Tibial nerve (tissue), 4 donors: ENCODE results near the gene DNAJC6. TPM values are rescaled to one million over a fixed set of nuclear protein-coding genes. Genes with fewer than 3 reads are reported as not detected.

ENCODE experiments used
- DNase-seq, 2 donors: peaks; one replicate each; pipeline ENCODE4 v3.0.0-alpha.2; 2019; ENCODE audit warnings: low spot score in 2 of 2
- H3K27ac ChIP-seq, 4 donors: fragments of 200-600 bp; sonication (generic) in 3 of 4; one replicate each; pipeline ENCODE4 v1.5.1; 2017 to 2019; ENCODE audit warnings: mild to moderate bottlenecking in 1 of 4
- H3K27me3 ChIP-seq, 2 donors: fragments of 200-600 bp; sonication (generic) in 1 of 2; one replicate each; pipeline versions ENCODE4 v1.5.1 to v1.6.0; 2017 to 2019
- H3K36me3 ChIP-seq, 3 donors: fragments of 200-600 bp; sonication (generic); one replicate each; pipeline ENCODE4 v1.5.1; 2018 to 2019
- H3K4me1 ChIP-seq, 4 donors: fragments of 200-600 bp; sonication (generic) in 3 of 4; one replicate each; pipeline ENCODE4 v1.5.1; 2017 to 2019
- H3K4me3 ChIP-seq, 4 donors: fragments of 200-600 bp; sonication (generic) in 3 of 4; one replicate each; pipeline ENCODE4 v1.5.1; 2017 to 2019; ENCODE audit warnings: mild to moderate bottlenecking in 1 of 4, moderate library complexity in 1 of 4
- H3K9me3 ChIP-seq, 4 donors: fragments of 200-600 bp; sonication (generic) in 3 of 4; one replicate each; pipeline ENCODE4 v1.5.1; 2017 to 2019
- EP300 ChIP-seq, 2 donors: sonication (generic); formaldehyde crosslinking; IDR thresholded peaks; one replicate each; pipeline ENCODE4 v1.6.1; 2017; ENCODE audit warnings: antibody characterized with exemption in 2 of 2, mild to moderate bottlenecking in 1 of 2
- POLR2A ChIP-seq, 2 donors: fragments of 450-650 bp; IDR thresholded peaks; one replicate each; pipeline ENCODE4 v1.6.1; 2017; ENCODE audit warnings: antibody characterized with exemption in 2 of 2, mild to moderate bottlenecking in 2 of 2, moderate library complexity in 2 of 2
- WGBS, 2 donors: methylation state at CpG; one replicate each; pipeline ENCODE4 v1.1.5; 2018; 5-methylcytosine and 5-hydroxymethylcytosine counted together
- total RNA-seq, 4 donors: library from RNA; depleted of rRNA; stranded (reverse); fragments of >200 nt; gene quantifications; one replicate each; pipeline ENCODE4 v1.1.0, GENCODE V29; 2016
- TF ChIP-seq, protein P1 (sequence below), 5 experiments: fragments of 200-600 bp in 3 of 5; fragments of 450-650 bp in 2 of 5; sonication (generic) in 3 of 5; IDR thresholded peaks; one replicate each; pipeline ENCODE4 v1.5.1; 2016 to 2019; ENCODE audit warnings: antibody characterized with exemption in 5 of 5, mild to moderate bottlenecking in 3 of 5, moderate library complexity in 2 of 5

DNAJC6 gene
- total RNA-seq, 4 donors from 2014 or later: 11.4 to 19.2 (median 16.9) TPM

DNA sequence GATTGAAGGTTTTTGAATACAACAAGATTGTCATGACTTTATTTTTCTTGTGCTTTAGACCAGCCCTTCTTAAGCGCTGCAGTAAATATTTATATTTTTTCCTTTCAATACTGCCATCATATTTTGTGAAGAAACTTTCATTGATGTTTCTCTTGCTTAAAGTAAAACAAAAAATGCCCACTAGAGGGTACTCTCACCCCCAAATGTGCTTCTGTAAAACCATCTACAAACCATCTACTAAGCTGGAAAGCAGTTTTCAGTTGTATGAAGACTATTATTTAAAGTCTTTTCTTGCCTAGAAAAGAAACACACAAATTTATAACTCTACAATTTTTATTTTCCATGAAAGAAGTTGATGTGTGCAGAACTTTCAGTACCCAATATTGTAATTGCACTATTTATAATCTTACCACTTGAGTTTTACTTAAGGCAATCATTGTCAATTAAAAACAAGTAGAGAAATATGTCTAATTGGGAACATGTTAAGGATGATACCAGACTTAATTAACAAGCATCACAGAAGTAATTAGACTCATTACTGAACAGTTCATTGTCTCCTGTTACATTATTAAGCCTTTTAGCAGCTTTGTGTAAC, 121.9 kb downstream of the DNAJC6 start:
- Histone ChIP-seq H3K36me3 (peaks cover 0 to 60% (median 0%) of the 10 kb centered on the region in 3 donors), H3K9me3 (no peaks in the 10 kb centered on the region), H3K4me1 (peaks cover 0 to 40% (median 3%) of the 10 kb centered on the region in 4 donors), H3K27ac (peak overlapping the region in 2 of 4 donors; percentile 52 to 54), H3K27me3 (no peaks in the 10 kb centered on the region), H3K4me3 (no peak overlapping the region)
- DNase-seq: peak in 1 of 2 donors; percentile 21
- WGBS, 2 donors: 0 to 51% methylated on average over 1 of the region's 1 CpG
- TF ChIP-seq EP300 (IDR thresholded peaks at IDR 0.05): no peak
- TF ChIP-seq, protein P1, sequence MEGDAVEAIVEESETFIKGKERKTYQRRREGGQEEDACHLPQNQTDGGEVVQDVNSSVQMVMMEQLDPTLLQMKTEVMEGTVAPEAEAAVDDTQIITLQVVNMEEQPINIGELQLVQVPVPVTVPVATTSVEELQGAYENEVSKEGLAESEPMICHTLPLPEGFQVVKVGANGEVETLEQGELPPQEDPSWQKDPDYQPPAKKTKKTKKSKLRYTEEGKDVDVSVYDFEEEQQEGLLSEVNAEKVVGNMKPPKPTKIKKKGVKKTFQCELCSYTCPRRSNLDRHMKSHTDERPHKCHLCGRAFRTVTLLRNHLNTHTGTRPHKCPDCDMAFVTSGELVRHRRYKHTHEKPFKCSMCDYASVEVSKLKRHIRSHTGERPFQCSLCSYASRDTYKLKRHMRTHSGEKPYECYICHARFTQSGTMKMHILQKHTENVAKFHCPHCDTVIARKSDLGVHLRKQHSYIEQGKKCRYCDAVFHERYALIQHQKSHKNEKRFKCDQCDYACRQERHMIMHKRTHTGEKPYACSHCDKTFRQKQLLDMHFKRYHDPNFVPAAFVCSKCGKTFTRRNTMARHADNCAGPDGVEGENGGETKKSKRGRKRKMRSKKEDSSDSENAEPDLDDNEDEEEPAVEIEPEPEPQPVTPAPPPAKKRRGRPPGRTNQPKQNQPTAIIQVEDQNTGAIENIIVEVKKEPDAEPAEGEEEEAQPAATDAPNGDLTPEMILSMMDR (IDR thresholded peaks at IDR 0.05): peak; percentile 53 to 59 (median 56)

DNA sequence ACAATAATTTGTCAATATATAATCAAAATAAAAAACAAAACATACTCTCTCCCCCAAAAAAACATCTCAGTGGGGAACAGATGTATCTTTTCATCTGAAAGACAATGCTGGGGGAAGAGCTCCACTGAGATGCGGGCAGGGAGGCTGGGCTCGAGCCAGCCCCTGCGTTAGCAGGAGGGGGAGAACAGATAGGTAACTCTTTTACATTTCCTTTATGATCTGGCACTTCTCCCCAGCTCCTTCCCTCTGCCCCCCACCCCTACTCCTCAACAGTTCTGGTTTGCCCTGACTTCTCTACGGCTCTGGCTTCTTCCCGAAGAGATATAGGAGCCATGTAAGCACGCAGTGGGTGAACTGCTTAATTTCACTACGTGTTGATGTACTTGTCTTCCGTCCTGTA, 123.6 kb downstream of the DNAJC6 start:
- H3K27ac ChIP-seq: no peak overlapping the region
- 74 to 76% methylated on average over 8 of the region's 8 CpGs for WGBS, 2 donors
- H3K4me1 ChIP-seq: peaks cover 0 to 39% (median 3%) of the 10 kb centered on the region in 4 donors
- TF ChIP-seq, protein P1 (IDR thresholded peaks at IDR 0.05): no peak
- no peak for TF ChIP-seq POLR2A (IDR thresholded peaks at IDR 0.05)
- TF ChIP-seq EP300 (IDR thresholded peaks at IDR 0.05): no peak
- no peak overlapping the region for H3K4me3 ChIP-seq
- H3K27me3 ChIP-seq: no peaks in the 10 kb centered on the region
- DNase-seq: no peak
- H3K36me3 ChIP-seq: peaks cover 0 to 50% (median 0%) of the 10 kb centered on the region in 3 donors
- H3K9me3 ChIP-seq: no peaks in the 10 kb centered on the region

DNA sequence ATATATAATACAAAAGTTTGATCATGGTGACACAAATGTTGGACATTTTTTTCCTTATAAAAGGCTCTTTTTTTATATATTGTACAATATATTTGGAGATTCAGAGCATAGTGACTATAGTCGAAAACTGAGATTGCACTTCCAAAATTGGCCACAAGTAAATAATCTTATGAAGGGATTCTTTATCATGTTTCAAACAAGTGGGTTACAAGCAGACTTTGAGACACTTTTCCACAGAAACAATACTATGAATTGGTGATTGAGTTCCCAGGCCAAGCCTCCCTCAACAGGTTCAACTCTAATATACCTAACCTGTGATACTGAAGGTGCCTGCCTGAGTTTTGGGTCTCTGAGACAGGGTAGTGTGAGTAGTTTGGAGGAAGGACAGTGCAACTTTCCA, 124.9 kb downstream of the DNAJC6 start:
- Histone ChIP-seq H3K36me3 (peaks cover 0 to 41% (median 0%) of the 10 kb centered on the region in 3 donors), H3K4me1 (peaks cover 0 to 31% (median 3%) of the 10 kb centered on the region in 4 donors), H3K27me3 (no peaks in the 10 kb centered on the region), H3K27ac (no peak overlapping the region), H3K4me3 (no peak overlapping the region), H3K9me3 (no peaks in the 10 kb centered on the region)
- no peak for TF ChIP-seq EP300 (IDR thresholded peaks at IDR 0.05)
- TF ChIP-seq, protein P1 (IDR thresholded peaks at IDR 0.05): peak in 1 of 5 experiments; percentile 16
- no peak for TF ChIP-seq POLR2A (IDR thresholded peaks at IDR 0.05)
- DNase-seq: no peak
- 67 to 74% methylated on average over 1 of the region's 1 CpG for WGBS, 2 donors

DNA sequence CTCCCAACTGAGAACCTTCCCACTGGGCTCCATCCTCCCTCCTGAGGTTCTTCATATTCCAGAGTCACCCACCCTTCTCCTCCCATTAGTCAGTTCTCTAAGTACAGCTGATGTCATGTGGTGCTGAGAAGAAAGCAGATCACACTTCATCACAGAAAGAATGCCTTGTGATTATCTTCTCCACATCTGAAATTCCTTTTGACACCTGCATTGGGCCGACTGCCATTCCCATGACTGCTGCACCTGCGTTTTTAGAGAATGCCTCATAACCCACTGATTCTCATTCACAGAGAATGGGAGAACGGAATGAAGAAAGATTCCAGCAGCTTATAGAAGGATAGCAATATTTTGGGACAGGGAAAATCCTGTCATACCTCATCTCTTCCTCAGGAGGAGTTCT, 125.4 kb downstream of the DNAJC6 start:
- Histone ChIP-seq H3K4me1 (peaks cover 0 to 26% (median 3%) of the 10 kb centered on the region in 4 donors), H3K36me3 (peaks cover 0 to 37% (median 0%) of the 10 kb centered on the region in 3 donors), H3K27ac (no peak overlapping the region), H3K4me3 (no peak overlapping the region), H3K9me3 (no peaks in the 10 kb centered on the region), H3K27me3 (no peaks in the 10 kb centered on the region)
- TF ChIP-seq POLR2A (IDR thresholded peaks at IDR 0.05) (no peak), EP300 (IDR thresholded peaks at IDR 0.05) (no peak)
- TF ChIP-seq, protein P1 (IDR thresholded peaks at IDR 0.05): no peak
- 75 to 84% methylated on average over 3 of the region's 3 CpGs for WGBS, 2 donors
- DNase-seq: no peak

DNA sequence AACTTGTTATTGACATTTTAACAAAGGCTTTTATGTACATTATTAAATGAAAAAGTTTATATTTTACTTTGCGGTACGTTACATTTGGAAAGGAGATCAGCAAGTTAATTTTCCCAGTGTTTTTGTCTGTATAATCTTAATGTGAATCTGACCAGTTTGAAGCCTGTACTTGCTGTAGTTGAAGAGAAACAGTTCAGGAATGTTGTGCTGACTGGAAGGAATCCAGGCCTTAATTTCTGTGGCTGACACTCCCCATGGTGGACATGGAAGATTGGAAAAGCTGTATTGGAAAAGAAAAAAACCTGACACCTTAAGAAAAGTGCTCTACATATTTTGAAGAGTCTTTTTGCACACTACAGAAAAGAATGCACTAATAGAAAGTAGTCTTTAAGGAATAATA, 126.6 kb downstream of the DNAJC6 start:
- Histone ChIP-seq H3K27me3 (no peaks in the 10 kb centered on the region), H3K4me3 (no peak overlapping the region), H3K27ac (peak overlapping the region in 2 of 4 donors; percentile 11 to 20), H3K9me3 (no peaks in the 10 kb centered on the region), H3K36me3 (peaks cover 0 to 31% (median 0%) of the 10 kb centered on the region in 3 donors), H3K4me1 (peaks cover 0 to 14% (median 3%) of the 10 kb centered on the region in 4 donors)
- TF ChIP-seq POLR2A (IDR thresholded peaks at IDR 0.05) (no peak), EP300 (IDR thresholded peaks at IDR 0.05) (no peak)
- TF ChIP-seq, protein P1 (IDR thresholded peaks at IDR 0.05): no peak
- DNase-seq: no peak
- 54 to 58% methylated on average over 2 of the region's 2 CpGs for WGBS, 2 donors
